ENCODE results near the gene EXD3. TPM values are rescaled to one million over a fixed set of nuclear protein-coding genes. Genes with fewer than 3 reads are reported as not detected.

EXD3 gene
- total and polyA plus RNA-seq, 2 of the 13 experiments (the other 11 are each of a cell fraction or from before 2014, with no cell fraction given) = 2.7 to 4.8 TPM

DNA sequence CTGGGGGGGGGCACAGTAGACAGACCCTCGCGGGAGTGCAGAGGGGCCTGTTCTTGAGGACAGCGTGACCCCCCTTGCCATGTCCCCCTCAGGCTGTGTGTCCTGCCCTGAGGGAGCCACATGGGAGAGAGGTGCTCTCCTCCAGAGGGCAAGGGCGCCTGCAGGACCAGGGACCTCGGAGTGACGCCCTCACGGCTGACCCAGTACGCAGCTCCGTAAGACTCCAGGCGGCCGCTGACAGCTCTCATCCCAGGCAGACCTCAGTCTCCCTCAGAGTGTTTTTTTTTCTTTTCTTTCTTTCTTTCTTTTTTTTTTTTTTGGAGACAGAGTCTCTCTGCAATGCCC, 27.3 kb downstream of the EXD3 start:
- Histone ChIP-seq H3K4me3 (replicated peaks in 1 of 3; ENCODE audit: insufficient read depth in 1 of 3, low read depth in 2 of 3, low read length in 3 of 3) (no peak overlapping the region), H2AFZ (ENCODE audit: low read length) (no peak overlapping the region), H4K20me1 (ENCODE audit: insufficient read depth, low read length) (no peaks in the 10 kb centered on the region), H3K27me3 (ENCODE audit: control insufficient read depth in 1 of 2, insufficient read depth in 2 of 2, low read length in 2 of 2) (no peaks in the 10 kb centered on the region), H3K9ac (ENCODE audit: insufficient read depth, low read depth, low read length) (no peak overlapping the region), H3K4me2 (ENCODE audit: low read depth, low read length) (no peak overlapping the region), H3K36me3 (replicated peaks in 1 of 2; ENCODE audit: control insufficient read depth in 1 of 2, insufficient read depth in 2 of 2, low read length in 2 of 2) (no peaks in the 10 kb centered on the region), H3K79me2 (ENCODE audit: insufficient read depth, low read length) (no peaks in the 10 kb centered on the region), H3K4me1 (ENCODE audit: insufficient read depth, low read length) (peaks cover 24% of the 10 kb centered on the region), H3K27ac (ENCODE audit: extremely low read length, insufficient read depth, low read length) (no peak overlapping the region), H3K9me3 (ENCODE audit: low read length) (no peaks in the 10 kb centered on the region)
- CTCF ChIA-PET (ENCODE audit: low intra/inter-chr PET ratio, low total read pairs) = no interaction called here
- FAIRE-seq = no peak
- POLR2A ChIA-PET = no interaction called here
- intact Hi-C loops (cut with micrococcal nuclease; ENCODE audit: unreplicated experiment) = no loop called here
- WGBS (ENCODE audit: low lambda C conversion rate) = 85% methylated on average over 11 of the region's 11 CpGs
- in situ Hi-C loops (cut with HindIII; ENCODE audit: extremely low pct_ligation_motif_present, low pct_unique_long_range_greater_than_20kb) = no loop called here
- ATAC-seq = no peak
- no peak for DNase-seq (ENCODE audit: low spot score)
- TF ChIP-seq KLF6 (CRISPR knock-in tag; IDR thresholded peaks at IDR 0.05) = no peak
- no TSS peak for BruUV-seq (replicated peaks)

DNA sequence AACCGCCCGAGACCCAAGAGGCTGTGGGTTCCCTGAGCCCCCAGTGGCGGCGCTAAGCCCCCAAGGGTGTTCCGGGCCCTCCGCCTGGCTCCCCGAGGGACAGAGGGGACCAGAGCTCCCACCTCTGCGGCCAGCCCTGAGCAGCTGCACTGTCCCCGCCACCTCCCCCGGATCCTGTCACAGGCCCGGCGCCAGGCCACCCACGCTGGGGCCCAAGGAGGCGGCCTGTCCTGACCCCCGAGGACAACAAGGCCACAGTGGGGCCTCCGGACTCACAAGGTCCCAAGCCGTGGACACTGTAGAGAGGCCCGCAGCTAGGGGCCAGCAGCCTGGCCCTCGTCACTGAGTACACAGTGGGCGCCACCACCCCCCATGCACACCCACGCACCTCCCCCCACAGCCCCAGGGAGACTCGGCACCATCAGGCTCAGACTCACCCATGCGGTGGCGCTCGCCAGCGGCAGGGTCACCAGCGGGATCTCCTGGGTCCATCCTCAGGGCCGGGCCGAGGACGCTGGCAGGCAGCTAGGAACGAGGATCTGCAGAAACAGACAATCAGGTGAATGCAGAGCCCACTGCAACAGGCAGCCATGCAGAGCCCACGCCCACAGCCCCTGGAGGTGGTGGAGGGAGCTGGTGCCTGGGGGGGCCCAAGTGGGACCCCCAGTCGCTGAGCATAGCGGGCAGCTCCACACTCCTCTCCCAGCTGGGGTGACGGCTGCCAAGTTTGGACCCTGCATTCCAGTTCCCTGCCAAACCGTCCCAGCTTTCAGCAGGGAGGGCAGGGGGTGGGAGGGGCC, 27.9 kb downstream of the EXD3 start:
- Histone ChIP-seq H4K20me1 (ENCODE audit: insufficient read depth, low read length) (no peaks in the 10 kb centered on the region), H3K4me1 (ENCODE audit: insufficient read depth, low read length) (peaks cover 19% of the 10 kb centered on the region), H3K27ac (ENCODE audit: extremely low read length, insufficient read depth, low read length) (no peak overlapping the region), H2AFZ (ENCODE audit: low read length) (no peak overlapping the region), H3K27me3 (ENCODE audit: control insufficient read depth in 1 of 2, insufficient read depth in 2 of 2, low read length in 2 of 2) (no peaks in the 10 kb centered on the region), H3K9me3 (ENCODE audit: low read length) (no peaks in the 10 kb centered on the region), H3K4me3 (replicated peaks in 1 of 3; ENCODE audit: insufficient read depth in 1 of 3, low read depth in 2 of 3, low read length in 3 of 3) (no peak overlapping the region), H3K9ac (ENCODE audit: insufficient read depth, low read depth, low read length) (no peak overlapping the region), H3K79me2 (ENCODE audit: insufficient read depth, low read length) (no peaks in the 10 kb centered on the region), H3K36me3 (replicated peaks in 1 of 2; ENCODE audit: control insufficient read depth in 1 of 2, insufficient read depth in 2 of 2, low read length in 2 of 2) (no peaks in the 10 kb centered on the region), H3K4me2 (ENCODE audit: low read depth, low read length) (no peak overlapping the region)
- DNase-seq (ENCODE audit: low spot score) = no peak
- ChIA-PET POLR2A (no interaction called here), CTCF (ENCODE audit: low intra/inter-chr PET ratio, low total read pairs) (no interaction called here)
- intact Hi-C loops (cut with micrococcal nuclease; ENCODE audit: unreplicated experiment) = no loop called here
- in situ Hi-C loops (cut with HindIII; ENCODE audit: extremely low pct_ligation_motif_present, low pct_unique_long_range_greater_than_20kb) = no loop called here
- no TSS peak for BruUV-seq (replicated peaks)
- no peak for FAIRE-seq
- WGBS (ENCODE audit: low lambda C conversion rate) = 90% methylated on average over 4 of the region's 36 CpGs
- no peak for ATAC-seq
- TF ChIP-seq NFE2L1 (CRISPR knock-in tag; IDR thresholded peaks at IDR 0.05; ENCODE audit: borderline replicate concordance) = no peak
- TF ChIP-seq TRIM22 (IDR thresholded peaks at IDR 0.05) = no peak
- no peak for TF ChIP-seq SMAD1 (CRISPR knock-in tag; IDR thresholded peaks at IDR 0.05; ENCODE audit: borderline replicate concordance, low read depth)
- no peak for TF ChIP-seq ZFP36 (IDR thresholded peaks at IDR 0.05; ENCODE audit: borderline replicate concordance, low read depth, low read length, partially characterized antibody)
- TF ChIP-seq ZIK1 (CRISPR knock-in tag; IDR thresholded peaks at IDR 0.05; ENCODE audit: borderline replicate concordance, low read depth) = no peak
- TF ChIP-seq, protein P1, sequence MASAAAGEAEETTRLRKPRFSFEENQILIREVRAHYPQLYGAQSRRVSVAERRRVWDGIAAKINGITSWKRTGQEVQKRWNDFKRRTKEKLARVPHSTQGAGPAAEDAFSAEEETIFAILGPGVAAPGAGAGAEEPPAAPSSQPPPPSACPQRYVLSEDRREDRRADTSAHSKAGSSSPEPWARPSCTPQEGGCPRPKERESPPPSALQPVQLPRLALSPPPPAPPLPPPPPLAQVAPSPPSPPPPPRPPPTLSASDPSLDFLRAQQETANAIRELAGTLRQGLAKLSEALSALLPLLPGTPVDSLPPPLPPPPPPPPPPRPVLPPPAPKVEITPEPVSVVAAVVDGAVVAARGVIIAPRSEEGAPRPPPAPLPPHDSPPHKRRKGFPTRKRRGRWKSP (CRISPR knock-in tag; IDR thresholded peaks at IDR 0.05) = no peak
- TF ChIP-seq ADNP (CRISPR knock-in tag; IDR thresholded peaks at IDR 0.05) = no peak
- no peak for TF ChIP-seq ZNF34 (CRISPR knock-in tag; IDR thresholded peaks at IDR 0.05; ENCODE audit: borderline replicate concordance)
- TF ChIP-seq TGIF2 (CRISPR knock-in tag; IDR thresholded peaks at IDR 0.05) = no peak
- TF ChIP-seq, protein P2, sequence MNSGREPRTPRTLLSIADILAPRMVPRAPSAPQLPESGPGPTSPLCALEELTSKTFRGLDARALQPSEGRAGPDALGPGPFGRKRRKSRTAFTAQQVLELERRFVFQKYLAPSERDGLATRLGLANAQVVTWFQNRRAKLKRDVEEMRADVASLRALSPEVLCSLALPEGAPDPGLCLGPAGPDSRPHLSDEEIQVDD (CRISPR knock-in tag; IDR thresholded peaks at IDR 0.05; ENCODE audit: borderline replicate concordance) = no peak
- TF ChIP-seq ZNF639 (CRISPR knock-in tag; conservative IDR thresholded peaks at IDR 0.05) = no peak
